Keratinocyte (primary cell): ENCODE data around the gene MESP2. TPM values are rescaled to one million over a fixed set of nuclear protein-coding genes. Genes with fewer than 3 reads are reported as not detected.

Experiments
- DNase-seq: peaks from one replicate; pipeline ENCODE4 v3.0.0-alpha.2; 2011; ENCODE audit warnings: low read depth, missing footprints, low spot score
- FAIRE-seq: peaks from 2 replicates; lab custom pipeline; 2011; peaks lifted over from hg19 to GRCh38; lab: Jason Lieb, UNC
- H2AFZ ChIP-seq: 2 replicates; pipeline ENCODE4 v1.6.0; 2012; ENCODE audit warnings: low read length, control low read depth, inconsistent platforms; ENCODE audit not compliant: control insufficient read depth
- H3K27ac ChIP-seq: 2 replicates; pipeline ENCODE4 v1.5.1; 2011; ENCODE audit warnings: low read length; ENCODE audit not compliant: control insufficient read depth, insufficient read depth
- H3K27me3 ChIP-seq: 3 replicates; pipeline ENCODE4 v1.6.0; 2011; ENCODE audit warnings: low read length; ENCODE audit not compliant: control insufficient read depth, insufficient read depth; ENCODE audit errors: extremely low read depth
- H3K36me3 ChIP-seq, 2 experiments: 2 replicates in 1 of 2; 3 replicates in 1 of 2; pipeline ENCODE4 v1.5.1; 2011; ENCODE audit warnings: low read length in 2 of 2, mild to moderate bottlenecking in 1 of 2; ENCODE audit not compliant: control insufficient read depth in 2 of 2, insufficient read depth in 2 of 2; ENCODE audit errors: extremely low read depth in 1 of 2
- H3K4me1 ChIP-seq: 3 replicates; pipeline ENCODE4 v1.5.1; 2011; ENCODE audit warnings: low read length; ENCODE audit not compliant: control insufficient read depth, insufficient read depth; ENCODE audit errors: extremely low read depth
- H3K4me2 ChIP-seq: 3 replicates; pipeline ENCODE4 v1.6.0; 2011; ENCODE audit warnings: low read depth, low read length; ENCODE audit not compliant: control insufficient read depth, insufficient read depth; ENCODE audit errors: extremely low read depth
- H3K4me3 ChIP-seq, 3 experiments: fragments of 200-600 bp in 1 of 3; sonication (generic) in 1 of 3; 2 replicates in 2 of 3; 3 replicates in 1 of 3; pipeline ENCODE4 v1.5.1; 2011 to 2016; ENCODE audit warnings: low read length in 3 of 3, mild to moderate bottlenecking in 3 of 3, control low read depth in 2 of 3, inconsistent platforms in 1 of 3, low read depth in 1 of 3, mixed read lengths in 1 of 3, mixed run types in 1 of 3, moderate library complexity in 1 of 3; ENCODE audit not compliant: control insufficient read depth in 2 of 3, insufficient read depth in 2 of 3; ENCODE audit errors: extremely low read depth in 1 of 3
- H3K79me2 ChIP-seq: 2 replicates; pipeline ENCODE4 v1.6.0; 2012; ENCODE audit warnings: low read length; ENCODE audit not compliant: control insufficient read depth, insufficient read depth
- H3K9ac ChIP-seq: 3 replicates; pipeline ENCODE4 v1.6.0; 2011; ENCODE audit warnings: low read length; ENCODE audit not compliant: control insufficient read depth, insufficient read depth; ENCODE audit errors: extremely low read depth
- H3K9me1 ChIP-seq: 3 replicates; pipeline ENCODE4 v1.6.0; 2011; ENCODE audit warnings: low read length; ENCODE audit not compliant: control insufficient read depth, insufficient read depth; ENCODE audit errors: extremely low read depth
- H3K9me3 ChIP-seq: 2 replicates; pipeline ENCODE4 v1.5.1; 2012; ENCODE audit warnings: low read depth, low read length; ENCODE audit not compliant: control insufficient read depth
- H4K20me1 ChIP-seq: 3 replicates; pipeline ENCODE4 v1.6.0; 2011; ENCODE audit warnings: low read length; ENCODE audit not compliant: control insufficient read depth, insufficient read depth; ENCODE audit errors: extremely low read depth
- CTCF ChIP-seq, 3 experiments: IDR thresholded peaks in 1 of 3; conservative IDR thresholded peaks in 1 of 3; optimal IDR thresholded peaks in 1 of 3; 2 replicates in 2 of 3; 3 replicates in 1 of 3; pipeline versions ENCODE3 to v1.5.1; 2011; ENCODE audit warnings: low read length in 3 of 3, mild to moderate bottlenecking in 3 of 3, moderate library complexity in 2 of 3, control low read depth in 1 of 3, inconsistent platforms in 1 of 3; ENCODE audit not compliant: insufficient read depth in 2 of 3; ENCODE audit errors: extremely low read depth in 1 of 3
- EZH2 ChIP-seq: IDR thresholded peaks from one replicate; pipeline ENCODE4 v1.6.1; 2012; ENCODE audit warnings: inconsistent platforms, mild to moderate bottlenecking, low read length, moderate library complexity
- dilution Hi-C: fragments of 300-500 bp; cut with MboI; formaldehyde crosslinking; loops from one replicate; pipeline ENCODE4 v1.7.0; 2020; ENCODE audit warnings: low sequenced_read_pairs; ENCODE audit not compliant: extremely low pct_ligation_motif_present
- polyA plus RNA-seq, 5 experiments: library from polyadenylated mRNA; depleted of rRNA in 3 of 5; stranded (reverse) in 3 of 5; stranded (forward) in 1 of 5; unstranded in 1 of 5; fragments of >200 nt; gene quantifications; 1 replicate in 1 of 5; 2 replicates in 3 of 5; 3 replicates in 1 of 5; pipeline versions ENCODE4 v1.2.1 to v1.2.3, GENCODE V29; 2011 to 2012; ENCODE audit warnings: missing spikeins in 2 of 5, low read depth in 1 of 5, low replicate concordance in 1 of 5

The MESP2 gene
- polyA plus RNA-seq, 1 donor (not counting 4 experiments of a cell fraction or from before 2014, with no cell fraction given), result 0.39 TPM

GRCh38 chr15:89761929-89762328 lies 14.2 kb upstream of the MESP2 start:
- Histone ChIP-seq H2AFZ (peak overlapping the region; percentile 69), H3K4me3 (no peak overlapping the region), H3K27me3 (no peaks in the 10 kb centered on the region), H3K9ac (no peak overlapping the region), H3K79me2 (no peaks in the 10 kb centered on the region), H3K36me3 (no peaks in the 10 kb centered on the region), H3K9me1 (no peaks in the 10 kb centered on the region), H3K4me2 (no peak overlapping the region), H3K27ac (no peak overlapping the region), H4K20me1 (no peaks in the 10 kb centered on the region), H3K4me1 (peaks cover 15% of the 10 kb centered on the region), H3K9me3 (no peaks in the 10 kb centered on the region)
- no peak for FAIRE-seq
- no peak for DNase-seq
- dilution Hi-C loops, result loop anchor here (25.0 kb wide), 1 partner anchor 100 kb away; no protein-coding TSS in a partner anchor
- TF ChIP-seq CTCF (optimal IDR thresholded peaks at IDR 0.05 in 1 of 3, IDR thresholded peaks at IDR 0.05 in 1 of 3, conservative IDR thresholded peaks at IDR 0.05 in 1 of 3; ENCODE audit: extremely low read depth in 1 of 3, insufficient read depth in 2 of 3, low read length in 3 of 3), result no peak
- TF ChIP-seq EZH2, result no peak

- FAIRE-seq (no peak), DNase-seq (no peak)
- Histone ChIP-seq H3K9ac (no peak overlapping the region), H3K4me2 (no peak overlapping the region), H3K79me2 (no peaks in the 10 kb centered on the region), H3K4me1 (peaks cover 25% of the 10 kb centered on the region), H4K20me1 (no peaks in the 10 kb centered on the region), H2AFZ (no peak overlapping the region), H3K9me1 (no peaks in the 10 kb centered on the region), H3K36me3 (no peaks in the 10 kb centered on the region), H3K27me3 (no peaks in the 10 kb centered on the region), H3K4me3 (no peak overlapping the region), H3K9me3 (no peaks in the 10 kb centered on the region), H3K27ac (no peak overlapping the region)
- TF ChIP-seq CTCF (optimal IDR thresholded peaks at IDR 0.05 in 1 of 3, IDR thresholded peaks at IDR 0.05 in 1 of 3, conservative IDR thresholded peaks at IDR 0.05 in 1 of 3; ENCODE audit: extremely low read depth in 1 of 3, insufficient read depth in 2 of 3, low read length in 3 of 3) (no peak), EZH2 (no peak)
- dilution Hi-C loops, result loop anchor here (25.0 kb wide), 1 partner anchor 97 kb away; no protein-coding TSS in a partner anchor
Measured at GRCh38 chr15:89765694-89766093, 10.4 kb upstream of the MESP2 start.
